Fibroblast of the conjunctiva (primary cell): ENCODE data around the gene RPL10A.
A peak's percentile ranks its signal among the peaks of the same experiment; 100 is the strongest.

ENCODE experiments used
- DNase-seq: peaks from one replicate; pipeline ENCODE4 v3.0.0-alpha.2; 2010; ENCODE audit warnings: low read depth

The RPL10A gene

DNA sequence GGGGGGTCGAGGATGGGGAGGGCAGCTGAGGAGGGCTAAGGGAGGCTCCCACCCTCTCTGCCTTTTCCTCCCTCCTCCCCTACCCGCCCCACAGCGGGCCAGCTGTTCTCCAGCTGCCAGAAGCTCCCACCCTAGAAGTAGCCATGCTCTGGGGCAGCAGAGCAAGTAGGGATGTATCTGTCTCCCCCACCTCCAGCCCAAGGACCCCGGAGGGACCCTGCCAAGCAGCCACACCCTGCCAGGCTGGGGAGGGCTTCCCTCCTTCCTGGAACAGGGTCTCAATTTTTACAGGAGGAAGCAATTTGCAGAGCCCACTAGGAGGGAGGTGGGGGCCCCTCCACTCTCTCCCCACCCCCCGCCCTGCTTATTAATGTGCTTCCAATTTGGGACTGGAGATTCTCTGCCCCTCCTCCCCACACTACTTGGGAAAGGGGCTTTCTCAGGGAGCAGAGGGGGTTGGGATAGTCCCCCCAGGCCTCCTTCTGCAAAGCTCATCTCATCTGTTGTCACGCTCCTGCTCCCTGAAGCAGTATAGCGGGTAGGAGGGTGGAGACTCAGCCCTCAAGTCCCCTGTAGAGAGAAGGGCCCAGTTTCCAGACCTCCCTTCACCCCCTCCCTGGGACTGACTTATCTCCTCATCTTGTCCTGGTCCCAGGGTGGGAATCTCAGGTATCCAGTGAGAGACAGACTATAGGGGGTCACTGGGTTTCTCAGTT lies 24.2 kb downstream of the RPL10A start:
- DNase-seq, result no peak

GRCh38 chr6:35492974-35493284 lies 24.7 kb downstream of the RPL10A start:
- no peak for DNase-seq

DNA sequence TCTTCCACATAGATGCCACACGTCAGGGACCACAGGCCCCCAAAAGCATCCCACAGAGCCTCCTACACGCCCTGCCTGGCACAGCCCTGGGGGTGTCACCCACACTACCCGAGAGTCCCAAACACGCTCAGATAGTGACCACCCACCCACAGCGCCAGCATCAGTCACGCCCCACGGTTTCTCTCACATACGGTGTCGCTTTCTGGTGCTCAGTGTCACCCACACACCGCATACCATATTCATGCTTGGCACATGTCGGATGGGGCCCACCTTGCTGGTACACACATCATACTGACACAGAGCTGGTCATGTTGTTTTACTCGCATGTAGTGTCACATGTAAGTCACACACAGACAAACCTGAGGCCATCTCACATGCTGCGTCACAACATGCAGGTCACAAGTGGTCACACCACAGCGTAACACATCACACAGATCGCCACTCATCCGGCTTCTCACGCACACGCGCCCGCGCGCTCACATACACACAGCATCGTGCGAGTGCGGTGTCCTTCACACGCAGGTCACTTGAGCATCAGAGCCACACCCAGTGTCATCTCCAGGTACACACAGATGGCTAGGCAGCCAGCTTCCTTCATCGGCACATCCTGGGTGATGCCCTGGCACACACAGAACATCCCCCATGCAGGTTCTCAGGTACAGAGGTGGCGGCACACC lies 25.2 kb downstream of the RPL10A start:
- no peak for DNase-seq

DNA sequence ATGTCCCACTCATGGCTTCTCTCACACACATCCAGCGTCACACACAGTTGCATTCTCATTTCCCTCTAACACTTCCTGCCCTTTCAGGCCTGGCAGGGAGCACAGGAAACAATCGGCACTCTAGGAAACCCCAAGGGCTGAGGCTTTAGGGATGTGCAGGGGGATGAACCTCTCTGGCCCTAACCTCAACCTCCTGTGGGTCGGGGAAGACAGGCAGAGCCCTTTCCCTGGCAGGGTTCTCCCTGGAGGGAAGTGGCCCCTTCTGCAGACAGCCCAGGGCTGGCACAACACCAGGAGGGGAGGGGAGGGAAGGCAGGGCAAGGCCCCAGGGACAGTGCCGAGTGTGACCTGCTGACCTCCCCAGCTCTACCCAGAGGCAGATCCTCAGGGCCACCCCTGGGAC lies 26.0 kb downstream of the RPL10A start:
- no peak for DNase-seq

DNA sequence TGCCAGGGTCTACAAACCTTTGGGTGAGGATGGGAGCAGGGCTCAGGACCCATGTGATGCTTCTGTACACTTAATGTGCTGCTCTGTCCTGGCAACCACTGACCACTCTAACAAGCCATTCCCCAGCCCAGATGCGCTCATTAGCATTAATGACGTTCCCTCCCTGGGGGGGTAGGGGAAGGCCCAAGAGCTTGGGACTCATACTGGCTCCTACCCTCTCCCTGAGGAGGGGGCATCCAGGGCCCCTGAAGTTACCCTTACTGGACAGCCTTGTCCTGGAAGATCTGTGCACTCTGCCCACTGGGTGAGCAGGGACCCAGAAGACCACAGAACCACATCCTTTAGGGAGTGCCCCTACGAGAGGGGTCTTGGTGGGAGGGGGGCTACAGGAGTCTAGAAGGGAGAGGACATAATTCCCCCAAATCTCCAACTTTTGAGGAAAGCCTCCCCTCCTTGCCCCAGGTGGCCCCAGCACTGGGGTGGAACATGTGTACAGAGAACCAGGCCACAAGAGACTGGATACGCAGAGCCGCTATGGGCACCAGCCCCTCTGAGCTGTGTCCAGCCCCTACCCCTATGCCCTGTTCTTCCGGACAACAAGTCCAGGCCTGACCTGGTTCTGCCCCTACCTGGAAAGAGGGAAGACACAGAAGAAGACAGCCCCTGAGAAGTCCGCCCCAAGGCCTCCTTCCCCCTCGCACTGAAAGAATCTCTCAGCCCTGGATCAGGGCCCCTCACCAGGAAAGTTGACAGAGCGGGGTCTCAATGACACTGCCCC lies 27.2 kb downstream of the RPL10A start:
- DNase-seq, result no peak

DNA sequence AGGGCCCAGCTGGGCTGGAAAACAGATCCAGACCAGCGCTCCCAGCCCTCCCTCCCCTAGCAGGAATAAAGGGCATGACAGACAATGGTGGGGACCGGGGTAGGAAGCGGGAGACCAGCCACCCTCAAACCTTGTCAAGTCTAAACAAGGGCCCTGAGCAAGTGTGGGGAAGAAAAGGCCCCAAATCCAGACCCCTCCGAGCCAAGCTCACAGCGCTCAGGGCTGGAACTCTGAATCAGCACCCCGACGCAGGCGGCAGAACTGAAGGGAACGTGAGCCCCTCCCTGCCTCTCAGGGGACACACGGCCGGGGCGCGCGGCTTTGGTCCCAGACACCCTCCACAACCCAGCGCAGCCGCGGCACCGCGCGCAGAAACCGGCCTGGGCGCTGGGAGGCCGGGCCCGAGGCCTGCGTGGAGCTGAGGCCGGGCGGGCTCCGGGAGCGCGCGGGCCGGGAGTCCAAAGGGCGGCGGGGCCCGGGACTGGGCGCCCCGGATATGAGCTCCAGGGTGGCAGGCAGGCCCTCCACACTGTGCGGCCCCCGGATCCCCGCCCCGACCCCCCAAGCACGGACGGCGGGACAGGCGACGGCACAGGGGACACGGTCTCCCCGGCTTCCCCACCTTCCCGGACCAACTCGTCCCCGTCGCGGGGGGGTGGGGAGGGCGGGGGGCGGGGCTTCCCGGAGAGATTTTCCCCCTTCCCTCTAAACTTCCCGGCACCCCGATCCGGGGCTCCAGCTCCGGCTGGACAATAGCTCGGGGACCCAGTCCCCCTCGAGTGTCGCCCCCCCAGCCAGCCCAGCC lies 28.0 kb downstream of the RPL10A start:
- DNase-seq, result no peak

DNA sequence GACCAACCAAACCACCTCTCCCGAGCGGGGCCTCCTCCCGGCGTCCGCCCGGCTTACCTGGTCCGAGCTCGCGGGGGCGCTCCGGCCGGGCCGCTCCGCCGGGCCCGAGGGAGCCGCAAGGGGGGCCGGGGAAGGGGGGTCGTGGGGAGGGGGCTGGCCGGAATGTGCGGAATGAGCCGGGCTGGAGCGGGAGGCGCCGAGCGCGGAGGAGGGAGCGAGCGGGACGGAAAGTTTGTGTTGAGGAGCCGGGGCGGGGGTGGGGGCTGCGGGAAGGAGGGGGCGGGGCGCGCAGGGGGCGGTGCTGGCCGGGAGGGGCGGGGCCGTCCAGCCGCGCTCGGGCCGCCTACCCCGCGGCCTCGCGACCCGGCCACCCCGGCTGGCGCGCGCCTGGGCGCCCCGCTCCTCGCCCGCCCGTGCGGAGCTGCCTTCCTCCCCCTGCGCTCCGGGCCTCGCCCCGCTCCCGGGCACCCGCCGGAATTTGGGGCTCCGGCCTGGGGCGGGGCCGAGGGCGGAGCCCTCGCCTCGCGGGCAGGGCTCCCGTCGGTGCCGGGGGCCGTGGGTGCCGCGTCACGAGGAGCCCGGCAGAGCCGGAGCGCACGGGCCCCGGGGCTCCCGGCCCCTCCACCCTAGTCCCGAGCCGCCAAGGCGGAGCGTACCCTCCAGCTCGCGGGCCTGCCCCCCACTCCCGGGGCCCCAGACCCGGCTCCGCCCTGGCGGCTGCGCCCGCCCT lies 28.8 kb downstream of the RPL10A start, which contains the start of gene TEAD3:
Gene TEAD3 (minus strand): TSS at position 239 of the 730 bp plus-strand sequence.
- DNase-seq, result no peak

DNA sequence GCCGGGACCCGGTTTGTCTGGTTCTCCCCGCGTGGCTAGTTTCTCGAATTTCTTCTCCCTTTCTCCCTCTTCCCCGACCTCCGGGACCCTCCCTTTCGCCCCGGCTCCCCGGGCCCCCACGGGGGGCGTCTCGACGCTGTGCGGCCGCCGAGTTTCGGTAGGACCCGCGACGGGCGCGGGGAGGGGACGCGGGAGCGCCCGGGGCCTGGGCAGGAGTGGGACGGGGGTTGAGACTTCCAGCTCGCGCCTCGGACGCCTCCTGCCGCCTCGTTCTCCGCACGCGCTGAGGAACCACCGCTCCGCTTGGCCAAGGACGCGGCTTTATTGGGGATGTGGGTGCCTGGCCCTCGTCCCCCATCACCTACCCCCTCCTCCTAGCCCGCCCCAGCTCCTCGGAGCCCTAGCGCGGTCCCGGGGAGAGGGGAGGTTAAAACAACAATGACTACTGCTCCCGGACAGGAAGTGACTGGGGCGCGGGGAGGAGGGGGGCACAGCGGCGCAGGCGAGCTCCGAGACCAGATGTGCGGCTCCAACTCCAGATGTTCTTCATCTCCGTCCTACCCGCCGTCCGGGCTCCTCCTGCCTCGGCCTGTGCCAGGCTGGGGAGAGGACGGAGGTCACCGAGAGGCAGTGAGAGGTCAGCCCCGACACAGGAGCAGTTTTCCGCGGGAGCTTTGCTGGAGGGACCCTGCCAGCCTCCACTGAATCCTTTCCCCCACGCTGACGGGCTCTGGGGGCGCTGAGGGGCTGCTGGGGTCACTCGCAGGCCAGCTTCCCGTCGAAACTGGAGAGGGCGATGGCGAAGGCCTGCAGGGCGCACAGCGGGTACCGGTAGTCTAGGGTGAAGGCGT lies 29.6 kb downstream of the RPL10A start:
- peak; percentile 82 for DNase-seq

GRCh38 chr6:35498422-35499067 lies 30.3 kb downstream of the RPL10A start:
- DNase-seq, result no peak

DNA sequence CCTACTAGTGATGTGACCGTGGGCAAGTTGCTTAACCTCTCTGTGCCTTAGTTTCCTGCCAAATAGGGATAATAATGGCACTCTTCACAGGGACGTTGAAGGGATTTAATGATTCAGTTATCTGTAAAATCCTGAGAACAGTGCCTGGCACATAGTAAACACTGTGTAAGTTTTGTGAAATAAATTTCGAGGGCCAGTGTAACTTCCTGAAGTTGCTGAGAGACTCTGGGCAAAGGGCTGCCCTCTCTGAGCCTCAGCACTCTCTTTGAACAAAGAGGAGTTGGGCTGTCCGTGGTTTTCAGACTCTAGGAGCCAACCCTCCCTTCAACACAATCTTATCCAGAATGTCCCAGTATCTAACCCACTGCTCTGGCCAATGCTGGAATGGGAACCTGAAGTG lies 31.2 kb downstream of the RPL10A start:
- DNase-seq, result no peak

GRCh38 chr6:35500782-35501181 lies 32.6 kb downstream of the RPL10A start:
- no peak for DNase-seq

DNA sequence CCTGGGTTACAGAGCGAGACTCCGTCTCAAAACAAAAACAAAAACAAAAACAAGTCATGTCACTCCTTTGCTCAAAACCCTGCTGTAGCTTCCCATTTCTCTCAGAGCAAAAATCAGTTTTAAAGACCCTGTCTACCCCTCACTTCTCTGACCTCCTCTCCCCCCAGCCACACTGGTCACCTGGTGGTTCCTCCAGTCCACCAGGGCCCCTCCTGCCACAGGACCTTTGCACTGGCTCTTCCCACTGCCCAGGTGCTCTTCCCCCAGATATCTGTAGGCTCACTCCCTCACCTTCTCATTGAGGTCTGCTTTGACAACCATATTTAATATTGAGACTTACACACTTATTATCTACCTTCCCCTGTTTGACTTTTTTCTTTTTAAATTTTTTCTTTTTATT lies 33.6 kb downstream of the RPL10A start:
- no peak for DNase-seq

DNA sequence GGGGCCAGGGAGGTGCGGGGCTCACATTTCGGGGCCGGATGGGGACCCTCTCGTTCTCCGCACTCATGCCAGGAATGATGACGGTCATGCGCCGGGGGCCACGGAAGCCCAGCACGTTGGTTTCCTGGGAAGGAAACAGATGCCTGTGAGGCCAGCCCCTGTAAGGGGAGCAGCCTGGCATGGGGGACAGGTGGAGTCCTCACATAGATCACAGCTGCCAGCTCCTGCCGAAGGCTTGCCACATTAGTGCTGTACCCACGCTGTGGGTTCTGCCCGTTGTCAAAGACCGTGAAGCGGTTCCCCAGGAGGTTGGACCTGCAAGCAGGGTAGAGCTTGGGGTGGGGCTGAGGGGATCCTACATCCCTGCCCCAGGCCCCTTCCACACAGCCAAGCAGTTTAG lies 35.3 kb downstream of the RPL10A start:
- DNase-seq, result no peak

- DNase-seq, result no peak
These were observed 37.8 kb downstream of the RPL10A start for GRCh38 chr6:35505999-35506412.

DNA sequence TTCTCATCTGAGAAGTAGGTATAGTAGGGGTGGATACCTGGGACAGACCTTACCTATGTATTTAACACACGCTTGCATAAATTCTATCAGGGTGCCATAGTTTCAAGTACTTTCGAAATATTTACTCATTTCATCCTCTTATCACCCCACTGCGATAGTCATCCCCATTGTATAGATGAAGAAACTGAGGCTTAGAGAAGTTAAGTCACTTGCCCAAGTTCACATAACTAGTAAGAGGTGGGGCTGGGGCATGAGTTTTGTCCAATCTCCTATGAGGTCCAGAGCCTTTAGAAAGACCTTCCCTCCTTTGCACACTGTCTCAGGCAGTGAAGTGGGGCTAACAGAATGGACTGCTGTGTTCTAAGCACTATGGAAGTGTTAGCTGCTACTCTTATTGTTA lies 38.3 kb downstream of the RPL10A start:
- no peak for DNase-seq

- no peak for DNase-seq
These were observed 39.0 kb downstream of the RPL10A start for GRCh38 chr6:35507221-35507620.

DNA sequence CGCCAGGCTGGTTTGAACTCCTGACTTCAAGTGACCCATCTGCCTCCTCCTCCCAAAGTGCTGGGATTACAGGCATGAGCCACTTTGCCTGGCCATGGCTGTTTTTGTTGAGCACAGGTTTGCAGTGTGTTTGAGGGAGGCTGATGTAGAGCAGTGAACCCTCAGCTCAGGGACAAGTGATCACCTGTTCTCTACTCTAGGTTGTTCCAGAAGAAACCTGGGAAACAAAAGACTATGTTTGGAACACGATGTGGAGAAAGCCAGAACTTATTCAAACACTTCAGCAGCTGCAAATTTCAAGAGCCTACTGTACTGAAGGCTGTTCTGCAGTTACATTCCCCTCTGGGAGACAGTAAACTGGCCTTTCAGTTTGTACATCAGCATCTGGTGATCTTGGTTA lies 39.8 kb downstream of the RPL10A start:
- DNase-seq, result no peak

DNA sequence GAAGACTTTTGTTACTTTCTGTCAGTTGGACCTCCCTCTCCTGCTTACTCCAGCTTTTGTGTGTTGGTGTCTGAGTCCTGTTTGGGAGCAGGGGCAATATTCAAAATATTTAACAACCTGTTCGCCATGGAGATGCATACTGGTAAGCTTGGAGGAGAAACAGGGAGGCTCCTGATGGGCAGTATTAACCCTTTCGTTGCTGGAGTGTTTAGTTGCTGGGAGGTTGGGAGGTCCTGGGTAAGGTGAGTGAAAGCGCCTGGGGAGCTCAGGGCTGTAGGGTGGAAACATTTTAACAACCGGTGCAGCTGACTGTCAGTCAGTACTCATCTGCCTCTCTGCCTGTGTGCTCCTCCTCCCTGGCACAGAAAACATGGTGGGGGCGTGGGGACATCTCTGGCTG lies 40.3 kb downstream of the RPL10A start:
- DNase-seq, result no peak

GRCh38 chr6:35510916-35511561 lies 42.8 kb downstream of the RPL10A start:
- DNase-seq, result no peak

DNA sequence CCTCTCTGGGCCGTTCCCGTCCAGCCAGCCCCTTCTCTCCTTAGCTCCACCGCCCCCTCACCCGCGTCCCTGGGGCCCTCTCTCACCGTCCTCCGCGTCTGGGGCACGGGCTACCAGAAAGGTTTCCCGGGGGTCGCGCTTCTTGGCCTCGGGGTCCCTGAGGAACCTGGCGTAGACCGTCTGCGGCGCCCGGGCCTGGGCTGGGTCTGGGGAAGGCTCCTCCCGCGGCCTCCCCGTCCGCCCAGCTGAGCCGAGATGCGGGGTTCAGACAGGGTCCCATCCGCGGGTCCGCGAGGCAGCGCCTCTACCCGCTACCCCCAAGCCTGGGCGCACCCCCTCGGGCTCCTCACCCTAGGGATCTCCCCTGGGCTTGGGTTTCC lies 43.4 kb downstream of the RPL10A start:
- DNase-seq, result no peak
